IMR-90 (cell line): ENCODE measurements around the gene TADA1. TPM values are rescaled to one million over a fixed set of nuclear protein-coding genes. Genes with fewer than 3 reads are reported as not detected.

Experiments used
- ATAC-seq: fragments of 200-7000 bp; cut with Tn5 transposase; 2 replicates; pipeline ENCODE4 v1.9.1; 2020; ENCODE audit warnings: low read depth, mild to moderate bottlenecking, moderate library complexity
- BruUV-seq: library from RNA; stranded (reverse); fragments of 400-500 nt; replicated peaks from 2 replicates; lab custom pipeline; 2021; lab: Mats Ljungman, UMichigan
- CTCF ChIA-PET: fragments of 300-600 bp; formaldehyde crosslinking; extraction: SDS; loops from one replicate; lab custom pipeline; 2021; ENCODE audit warnings: antibody characterized with exemption; lab: Yijun Ruan, JAX
- POLR2A ChIA-PET: fragments of 300-600 bp; sonication (Branson Sonifier 250); formaldehyde crosslinking; loops from one replicate; lab custom pipeline; 2022; ENCODE audit warnings: antibody characterized with exemption; ENCODE audit not compliant: unreplicated experiment; lab: Charles Lee
- DNase-seq: peaks from one replicate; pipeline ENCODE4 v3.0.0; 2013
- H2AFZ ChIP-seq: replicated peaks from 2 replicates; pipeline ENCODE3; 2013; ENCODE audit warnings: low read length, mild to moderate bottlenecking; ENCODE audit not compliant: poor library complexity
- H2AK5ac ChIP-seq: 2 replicates; pipeline ENCODE4 v1.6.1; 2013; ENCODE audit warnings: low read depth, low read length, inconsistent platforms
- H2AK9ac ChIP-seq: replicated peaks from 2 replicates; pipeline ENCODE3; 2013; ENCODE audit warnings: mild to moderate bottlenecking, low read depth, low read length, moderate library complexity; ENCODE audit not compliant: poor library complexity
- H2BK120ac ChIP-seq: 2 replicates; pipeline ENCODE4 v1.6.1; 2013; ENCODE audit warnings: low read depth, low read length, inconsistent platforms
- H2BK15ac ChIP-seq: 3 replicates; pipeline ENCODE4 v1.6.1; 2013; ENCODE audit warnings: low read depth, low read length, inconsistent platforms
- H2BK20ac ChIP-seq: 2 replicates; pipeline ENCODE4 v1.6.1; 2013; ENCODE audit warnings: low read depth, mild to moderate bottlenecking, inconsistent platforms, low read length, moderate library complexity
- H2BK5ac ChIP-seq: 2 replicates; pipeline ENCODE4 v1.6.1; 2013; ENCODE audit warnings: mild to moderate bottlenecking, low read depth, low read length, inconsistent platforms; ENCODE audit not compliant: poor library complexity, severe bottlenecking
- H3K14ac ChIP-seq: replicated peaks from 2 replicates; pipeline ENCODE4 v1.6.1; 2013; ENCODE audit warnings: low read depth, low read length, inconsistent platforms
- H3K18ac ChIP-seq: 2 replicates; pipeline ENCODE4 v1.6.1; 2013; ENCODE audit warnings: low read depth, low read length, control low read depth
- H3K23ac ChIP-seq: 2 replicates; pipeline ENCODE4 v1.6.1; 2013; ENCODE audit warnings: low read depth, low read length, inconsistent platforms
- H3K27ac ChIP-seq: 2 replicates; pipeline ENCODE4 v1.5.1; 2013; ENCODE audit warnings: mild to moderate bottlenecking, control low read depth, low read length; ENCODE audit not compliant: insufficient read depth
- H3K27me3 ChIP-seq: 2 replicates; pipeline ENCODE4 v1.6.1; 2013; ENCODE audit warnings: low read length; ENCODE audit not compliant: control insufficient read depth, insufficient read depth
- H3K36me3 ChIP-seq: 2 replicates; pipeline ENCODE4 v1.6.1; 2013; ENCODE audit warnings: low read length, mixed read lengths; ENCODE audit not compliant: control insufficient read depth, insufficient read depth
- H3K4ac ChIP-seq: 2 replicates; pipeline ENCODE4 v1.6.1; 2013; ENCODE audit warnings: low read depth, low read length, inconsistent platforms
- H3K4me1 ChIP-seq: 2 replicates; pipeline ENCODE4 v1.6.1; 2013; ENCODE audit warnings: low read length, mixed read lengths; ENCODE audit not compliant: control insufficient read depth, insufficient read depth
- H3K4me2 ChIP-seq: 2 replicates; pipeline ENCODE4 v1.6.1; 2013; ENCODE audit warnings: low read depth, mild to moderate bottlenecking, control low read depth, low read length, moderate library complexity
- H3K4me3 ChIP-seq: 2 replicates; pipeline ENCODE4 v1.5.1; 2013; ENCODE audit warnings: low read depth, mild to moderate bottlenecking, control low read depth, low read length, moderate library complexity; ENCODE audit not compliant: insufficient read depth
- H3K56ac ChIP-seq: 2 replicates; pipeline ENCODE4 v1.6.1; 2013; ENCODE audit warnings: low read length, inconsistent platforms; ENCODE audit not compliant: insufficient read depth; ENCODE audit errors: extremely low read depth
- H3K79me1 ChIP-seq, 2 experiments: 2 replicates each; pipeline ENCODE4 v1.6.1; 2013; ENCODE audit warnings: low read length in 2 of 2, inconsistent platforms in 1 of 2, low read depth in 1 of 2
- H3K9ac ChIP-seq: 2 replicates; pipeline ENCODE4 v1.6.1; 2013; ENCODE audit warnings: low read depth, low read length, control low read depth
- H3K9me1 ChIP-seq: 2 replicates; pipeline ENCODE4 v1.6.1; 2013; ENCODE audit warnings: low read length, inconsistent platforms; ENCODE audit not compliant: insufficient read depth
- H3K9me3 ChIP-seq: 2 replicates; pipeline ENCODE4 v1.6.1; 2013; ENCODE audit warnings: low read length; ENCODE audit not compliant: control insufficient read depth, insufficient read depth
- H4K20me1 ChIP-seq: 2 replicates; pipeline ENCODE4 v1.6.1; 2013; ENCODE audit warnings: low read length, inconsistent platforms; ENCODE audit not compliant: insufficient read depth
- H4K5ac ChIP-seq: 2 replicates; pipeline ENCODE4 v1.6.1; 2013; ENCODE audit warnings: mild to moderate bottlenecking, low read depth, low read length, control low read depth
- H4K8ac ChIP-seq, 2 experiments: 2 replicates each; pipeline ENCODE4 v1.6.1; 2013; ENCODE audit warnings: low read depth in 2 of 2, low read length in 2 of 2, control low read depth in 1 of 2, inconsistent platforms in 1 of 2
- H4K91ac ChIP-seq: 2 replicates; pipeline ENCODE4 v1.6.1; 2013; ENCODE audit warnings: low read depth, low read length, inconsistent platforms; ENCODE audit not compliant: insufficient read depth
- BHLHE40 ChIP-seq: fragments of 150-350 bp; IDR thresholded peaks from 2 replicates; pipeline ENCODE4 v1.6.1; 2016; ENCODE audit warnings: mild to moderate bottlenecking, low read depth, low read length
- CEBPB ChIP-seq: IDR thresholded peaks from 2 replicates; pipeline ENCODE4 v1.6.1; 2012; ENCODE audit warnings: low read depth, low read length, improper control_type of control experiment
- CHD1 ChIP-seq: IDR thresholded peaks from 2 replicates; pipeline ENCODE4 v1.6.1; 2012; ENCODE audit warnings: low read depth, low read length, improper control_type of control experiment
- CTCF ChIP-seq: conservative IDR thresholded peaks from 2 replicates; pipeline ENCODE4 v1.5.1; 2012; ENCODE audit warnings: mild to moderate bottlenecking, low read depth, low read length, improper control_type of control experiment
- FOS ChIP-seq: fragments of 150-350 bp; IDR thresholded peaks from 2 replicates; pipeline ENCODE4 v1.6.1; 2016; ENCODE audit warnings: low read depth, low read length
- MAFK ChIP-seq: IDR thresholded peaks from 2 replicates; pipeline ENCODE4 v1.6.1; 2012; ENCODE audit warnings: low read depth, low read length, improper control_type of control experiment
- MAZ ChIP-seq: IDR thresholded peaks from 2 replicates; pipeline ENCODE4 v1.6.1; 2012; ENCODE audit warnings: low read depth, mild to moderate bottlenecking, low read length, improper control_type of control experiment, moderate library complexity, borderline replicate concordance
- NFE2L2 ChIP-seq: fragments of 150-350 bp; IDR thresholded peaks from 2 replicates; pipeline ENCODE4 v1.6.1; 2016; ENCODE audit warnings: low read depth, mild to moderate bottlenecking, low read length
- POLR2A ChIP-seq: IDR thresholded peaks from 2 replicates; pipeline ENCODE4 v1.6.1; 2012; ENCODE audit warnings: mild to moderate bottlenecking, low read depth, low read length
- RAD21 ChIP-seq: IDR thresholded peaks from 2 replicates; pipeline ENCODE4 v1.6.1; 2012; ENCODE audit warnings: low read length, improper control_type of control experiment
- RFX5 ChIP-seq: IDR thresholded peaks from 2 replicates; pipeline ENCODE4 v1.8.0; 2012; ENCODE audit warnings: low read depth, mild to moderate bottlenecking, low read length, moderate library complexity
- SMC3 ChIP-seq: fragments of 150-350 bp; IDR thresholded peaks from 2 replicates; pipeline ENCODE4 v1.6.1; 2016; ENCODE audit warnings: low read depth, mild to moderate bottlenecking, antibody characterized with exemption, low read length, moderate library complexity
- WGBS, 2 experiments: methylation state at CpG; one replicate each; pipeline versions ENCODE4 v1.1.5 to v1.1.7; 2013; ENCODE audit warnings: missing lambda C conversion rate in 2 of 2; ENCODE audit not compliant: insufficient read length in 1 of 2; ENCODE audit errors: extremely low coverage in 2 of 2; 5-methylcytosine and 5-hydroxymethylcytosine counted together
- dilution Hi-C: fragments of 300-500 bp; cut with HindIII; formaldehyde crosslinking; loops from one replicate; pipeline ENCODE4 v1.14.3; 2018; ENCODE audit warnings: low sequenced_read_pairs; ENCODE audit not compliant: unreplicated experiment
- in situ Hi-C: fragments of 300-500 bp; cut with MboI; formaldehyde crosslinking; loops from 3 replicates; pipeline ENCODE4 v1.14.3; 2019; ENCODE audit warnings: low sequenced_read_pairs, inconsistent platforms, mixed read lengths
- intact Hi-C: fragments of 100-400 bp; cut with micrococcal nuclease; formaldehyde crosslinking; loops from 2 replicates; pipeline ENCODE4 v1.10.0; 2022
- polyA plus RNA-seq, 3 experiments: library from polyadenylated mRNA; depleted of rRNA; stranded (reverse); fragments of >200 nt; gene quantifications; 2 replicates each; pipeline ENCODE4 v1.2.3, GENCODE V29; 2012; ENCODE audit warnings: low replicate concordance in 1 of 3
- total RNA-seq: library from RNA; depleted of rRNA; stranded (reverse); fragments of >200 nt; gene quantifications from 2 replicates; pipeline ENCODE4 v1.2.3, GENCODE V29; 2012

Gene TADA1
- total and polyA plus RNA-seq, 2 of the 4 experiments (the other 2 are of a cell fraction) = 8.2 to 16.8 TPM

GRCh38 chr1:166852918-166853317 lies 23.1 kb downstream of the TADA1 start:
- CTCF ChIA-PET = no interaction called here
- Histone ChIP-seq H2BK20ac (no peak overlapping the region), H2AFZ (no peak overlapping the region), H3K27ac (no peak overlapping the region), H2AK9ac (no peak overlapping the region), H2BK15ac (no peak overlapping the region), H3K4ac (no peak overlapping the region), H4K20me1 (no peaks in the 10 kb centered on the region), H4K91ac (no peak overlapping the region), H3K9me3 (no peaks in the 10 kb centered on the region), H3K18ac (no peak overlapping the region), H3K9ac (no peak overlapping the region), H2AK5ac (no peak overlapping the region), H3K23ac (no peak overlapping the region), H3K79me1 (peaks cover 22% of the 10 kb centered on the region in 2 experiments), H3K4me3 (no peak overlapping the region), H2BK5ac (no peak overlapping the region), H2BK120ac (no peak overlapping the region), H4K8ac (no peak overlapping the region), H3K14ac (no peak overlapping the region), H3K27me3 (no peaks in the 10 kb centered on the region), H4K5ac (no peak overlapping the region), H3K36me3 (peaks cover 41% of the 10 kb centered on the region), H3K4me1 (no peaks in the 10 kb centered on the region), H3K56ac (no peak overlapping the region), H3K4me2 (no peak overlapping the region), H3K9me1 (peaks cover 6% of the 10 kb centered on the region; the same call in 1 of the 2 replicates)
- dilution Hi-C loops = no loop called here
- intact Hi-C loops = no loop called here
- DNase-seq (no peak), ATAC-seq (no peak)
- in situ Hi-C loops = no loop called here
- no peak for TF ChIP-seq POLR2A
- no peak for TF ChIP-seq CEBPB
- TF ChIP-seq BHLHE40 = no peak
- no peak for TF ChIP-seq CTCF
- TF ChIP-seq MAFK = no peak
- TF ChIP-seq NFE2L2 = no peak
- TF ChIP-seq CHD1 = no peak
- no peak for TF ChIP-seq FOS
- no peak for TF ChIP-seq RFX5
- no peak for TF ChIP-seq SMC3
- no peak for TF ChIP-seq RAD21
- no peak for TF ChIP-seq MAZ
- POLR2A ChIA-PET = no interaction called here
- no TSS peak for BruUV-seq
- WGBS, 2 experiments = no CpG with 5 or more reads among the region's 1 CpG
